ENCODE measurements around the gene NR1D1. TPM values are rescaled to one million over a fixed set of nuclear protein-coding genes. Genes with fewer than 3 reads are reported as not detected.

Gene NR1D1
- total RNA-seq, 2 experiments from 2014 or later = 3.3 to 4.8 TPM

DNA sequence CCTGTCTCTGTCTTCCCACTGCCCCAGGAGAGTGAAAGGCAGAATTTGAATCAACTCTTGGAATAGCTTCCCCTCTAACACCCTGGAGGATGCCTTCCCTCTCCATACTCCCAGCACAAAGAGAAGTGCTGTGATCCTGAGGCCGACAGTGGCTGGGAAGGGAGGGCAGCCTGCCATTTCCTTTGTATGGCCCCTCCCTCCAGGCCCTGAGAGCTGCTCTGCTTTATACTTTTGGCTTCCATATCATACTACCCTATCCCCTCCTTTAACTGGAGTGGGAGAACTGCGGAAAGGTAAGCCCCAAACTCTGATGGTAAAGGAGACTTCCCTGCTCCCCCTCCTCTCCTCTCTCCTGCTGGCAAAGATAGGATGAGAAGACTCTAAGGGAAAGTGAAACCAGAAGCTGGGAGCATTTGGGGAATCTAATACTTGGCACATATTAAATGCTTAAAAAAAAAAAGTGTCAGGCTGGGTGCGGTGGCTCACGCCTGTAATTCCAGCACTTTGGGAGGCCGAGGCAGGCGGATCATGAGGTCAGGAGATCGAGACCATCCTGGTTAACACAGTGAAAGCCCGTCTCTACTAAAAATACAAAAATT, 42.1 kb downstream of the NR1D1 start:
- no peak overlapping the region for H3K4me3 Mint-ChIP-seq
- CTCF ChIA-PET = interaction anchor here (1.1 to 2.5 kb wide), 8 partner anchors 10 to 66 kb away, joined by 3 to 19 read pairs (median 3); no protein-coding TSS in a partner anchor
- ATAC-seq = no peak
- H3K36me3 Mint-ChIP-seq = peaks cover 2% of the 10 kb centered on the region
- H3K27me3 Mint-ChIP-seq = peaks cover 21% of the 10 kb centered on the region
- no peak overlapping the region for H3K27ac Mint-ChIP-seq
- H3K9me3 Mint-ChIP-seq (ENCODE audit: low read depth) = no peaks in the 10 kb centered on the region
- DNase-seq = no peak
- peaks cover 23% of the 10 kb centered on the region for H3K4me1 Mint-ChIP-seq

DNA sequence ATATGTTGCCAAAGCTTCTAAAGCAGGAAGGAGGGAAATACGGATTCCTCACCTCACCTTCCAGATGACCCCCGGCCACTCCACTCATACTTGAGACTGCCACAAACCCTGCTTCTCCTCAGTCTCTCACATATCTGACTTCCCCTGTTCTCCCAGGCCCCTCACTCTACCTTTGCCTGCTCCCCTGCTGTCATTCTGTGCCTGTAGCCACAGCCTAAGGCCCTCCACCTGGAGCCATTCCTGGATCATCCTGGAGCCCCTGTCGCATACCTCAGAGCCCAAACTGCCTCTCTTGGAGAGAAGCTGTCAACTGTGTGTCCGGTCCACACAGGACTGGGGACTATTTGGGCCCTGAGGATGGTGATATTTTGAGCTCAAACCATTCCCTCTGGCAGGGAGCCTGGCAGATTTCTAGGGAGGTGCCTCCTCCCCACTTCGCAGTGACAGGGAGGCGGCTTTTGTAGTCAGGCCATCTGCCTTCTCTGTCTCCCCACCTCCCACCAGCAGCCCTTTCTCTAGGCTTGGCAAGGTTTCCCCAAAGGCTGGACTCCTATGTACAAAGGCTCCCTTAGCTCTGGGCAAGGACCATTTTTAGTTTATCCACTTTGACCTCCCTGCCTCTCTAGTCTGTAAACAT, 43.9 kb downstream of the NR1D1 start:
- Mint-ChIP-seq H3K36me3 (peaks cover 7% of the 10 kb centered on the region), H3K9me3 (ENCODE audit: low read depth) (no peaks in the 10 kb centered on the region), H3K27me3 (peaks cover 12% of the 10 kb centered on the region), H3K27ac (no peak overlapping the region), H3K4me1 (peaks cover 23% of the 10 kb centered on the region), H3K4me3 (no peak overlapping the region)
- ATAC-seq (no peak), DNase-seq (no peak)
- CTCF ChIA-PET = interaction anchor here (1.0 to 6.1 kb wide), 4 partner anchors 13 to 112 kb away, joined by 3 to 54 read pairs (median 12); no protein-coding TSS in a partner anchor

Other genes starting within 250 kb of the NR1D1 start
- gene IKZF3, start 236.3 kb downstream of the NR1D1 start, total RNA-seq = 100 to 1,000 TPM in 1 of 2 experiments, 10 to 100 TPM in 1; 70.8 to 119 TPM
- under 1 TPM in 1 of 2 experiments, not detected in 1; 0.19 TPM for gene ZPBP2, start 232.4 kb downstream of the NR1D1 start, total RNA-seq
- gene GSDMB, start 182.0 kb downstream of the NR1D1 start, total RNA-seq = 10 to 100 TPM; 37.8 to 51.0 TPM
- 100 to 1,000 TPM; 111 to 131 TPM for gene ORMDL3, start 173.0 kb downstream of the NR1D1 start, total RNA-seq
- not detected for gene LRRC3C, start 172.9 kb downstream of the NR1D1 start, total RNA-seq
- gene GSDMA, start 137.6 kb downstream of the NR1D1 start, total RNA-seq = not detected
- gene PSMD3, start 119.8 kb downstream of the NR1D1 start, total RNA-seq = 100 to 1,000 TPM; 106 to 138 TPM
- not detected for gene CSF3, start 85.1 kb downstream of the NR1D1 start, total RNA-seq
- gene MED24, start 46.2 kb downstream of the NR1D1 start, total RNA-seq = 100 to 1,000 TPM in 1 of 2 experiments, 10 to 100 TPM in 1; 98.0 to 107 TPM
- 1 to 10 TPM; 5.9 to 8.3 TPM for gene THRA, start 37.6 kb downstream of the NR1D1 start, total RNA-seq
- gene MSL1, start 21.4 kb upstream of the NR1D1 start, total RNA-seq = 10 to 100 TPM; 91.4 to 94.7 TPM
- gene CASC3, start 39.9 kb upstream of the NR1D1 start, total RNA-seq = 10 to 100 TPM; 89.8 to 90.5 TPM
- 1 to 10 TPM; 4.4 to 4.6 TPM for gene RAPGEFL1, start 76.9 kb upstream of the NR1D1 start, total RNA-seq
- gene WIPF2, start 118.7 kb upstream of the NR1D1 start, total RNA-seq = 10 to 100 TPM; 24.1 to 26.1 TPM
- 100 to 1,000 TPM; 109 to 111 TPM for gene CDC6, start 187.3 kb upstream of the NR1D1 start, total RNA-seq
- 10 to 100 TPM; 29.9 to 39.5 TPM for gene RARA, start 208.6 kb upstream of the NR1D1 start, total RNA-seq